NCI-H1105 (cell line): Measurements from ENCODE around the gene PNP.
"Not testable (repeated sequence)": the region's sequence is repeated elsewhere in the genome, so short reads cannot be mapped to it uniquely, and the experiment has no call there.

Source experiments
- DNase-seq: peaks from one replicate; lab custom pipeline; 2025; lab: John Stamatoyannopoulos, UW

PNP gene

GRCh38 chr14:20492486-20492885 is 23.3 kb downstream of the PNP start:
- DNase-seq, result no peak

GRCh38 chr14:20493634-20494033 is 24.4 kb downstream of the PNP start:
- DNase-seq, result no peak

GRCh38 chr14:20494935-20495766 is 25.9 kb downstream of the PNP start:
- no peak for DNase-seq

GRCh38 chr14:20498622-20499021 is 29.4 kb downstream of the PNP start:
- no peak for DNase-seq

- DNase-seq, result no peak
Measured at GRCh38 chr14:20499108-20499507, 29.9 kb downstream of the PNP start.

- no peak for DNase-seq
Measured at GRCh38 chr14:20499881-20500280, 30.7 kb downstream of the PNP start.

GRCh38 chr14:20501346-20501745 is 32.1 kb downstream of the PNP start:
- DNase-seq, result no peak

DNA sequence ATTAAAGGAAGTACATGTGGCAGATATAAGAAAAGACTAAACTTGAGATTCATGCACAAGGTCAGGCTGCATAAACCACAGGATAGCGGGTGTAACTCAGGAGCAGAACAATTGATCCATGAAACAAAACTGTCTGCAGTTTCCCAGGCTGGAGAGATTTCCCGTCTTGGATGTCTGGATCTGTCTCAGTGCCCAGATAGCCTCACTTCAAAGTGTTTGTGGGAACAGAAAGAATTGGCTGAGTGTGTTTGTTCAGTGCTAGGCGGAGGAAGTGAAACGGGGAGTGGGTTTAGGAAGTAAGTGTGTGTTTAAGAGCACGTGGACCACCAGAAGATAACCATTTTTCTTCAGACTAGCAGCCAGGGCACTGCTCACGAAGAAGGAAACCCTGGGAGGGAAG is 34.7 kb downstream of the PNP start:
- no peak for DNase-seq

GRCh38 chr14:20506276-20506675 is 37.1 kb downstream of the PNP start:
- DNase-seq, result not testable (repeated sequence)

- DNase-seq, result not testable (repeated sequence)
Measured at GRCh38 chr14:20506752-20507151, 37.5 kb downstream of the PNP start.

DNA sequence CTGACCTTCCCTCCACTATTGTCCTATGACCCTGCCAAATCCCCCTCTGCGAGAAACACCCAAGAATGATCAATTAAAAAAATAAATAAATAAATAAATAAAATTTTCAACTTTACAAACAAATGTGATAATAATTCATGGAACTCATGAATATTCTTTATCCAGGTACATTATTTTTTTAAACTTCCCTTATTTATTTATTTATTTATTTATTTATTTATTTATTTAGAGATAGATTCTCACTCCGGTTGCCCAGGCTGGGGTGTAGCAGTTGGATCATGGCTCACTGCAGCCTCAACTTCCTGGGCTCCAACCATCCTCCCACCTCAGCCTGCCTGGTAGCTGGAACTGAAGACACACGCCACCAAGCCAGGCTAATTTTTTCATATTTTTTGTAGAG is 38.3 kb downstream of the PNP start:
- not testable (repeated sequence) for DNase-seq

- DNase-seq, result no peak
Measured at GRCh38 chr14:20508367-20508766, 39.2 kb downstream of the PNP start.

- DNase-seq, result no peak
Measured at GRCh38 chr14:20512177-20512905, 43.1 kb downstream of the PNP start.

- DNase-seq, result no peak
Measured at GRCh38 chr14:20515846-20516245, 46.6 kb downstream of the PNP start.

GRCh38 chr14:20516921-20517320 is 47.7 kb downstream of the PNP start:
- DNase-seq, result no peak

GRCh38 chr14:20522332-20522731 is 53.1 kb downstream of the PNP start:
- no peak for DNase-seq

DNA sequence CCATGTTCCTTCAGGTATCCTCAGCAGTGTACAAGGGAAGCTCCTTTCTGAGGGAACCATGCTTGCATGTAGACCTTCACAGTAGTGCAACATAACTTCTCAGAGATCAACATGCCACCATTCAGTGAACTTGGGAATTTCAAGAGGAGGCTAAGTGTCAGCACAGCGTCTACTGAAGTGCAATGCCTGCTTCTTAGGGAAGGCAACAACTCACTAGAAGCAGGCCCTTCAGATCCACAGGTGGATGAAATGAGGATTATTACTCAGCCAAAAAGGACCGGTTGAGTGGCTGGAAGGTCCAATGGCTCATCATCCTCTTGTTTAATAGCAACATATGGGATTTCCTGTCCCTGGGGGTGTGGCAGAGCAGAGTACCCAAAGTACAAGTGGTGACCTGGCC is 54.8 kb downstream of the PNP start:
- DNase-seq, result no peak
